ENCODE data around the gene FIG4. TPM values are rescaled to one million over a fixed set of nuclear protein-coding genes. Genes with fewer than 3 reads are reported as not detected.
"Not testable (repeated sequence)": the region's sequence is repeated elsewhere in the genome, so short reads cannot be mapped to it uniquely, and the experiment has no call there.

FIG4 gene
- total and polyA plus RNA-seq, 2 experiments from 2014 or later: 8.8 to 11.5 TPM

DNA sequence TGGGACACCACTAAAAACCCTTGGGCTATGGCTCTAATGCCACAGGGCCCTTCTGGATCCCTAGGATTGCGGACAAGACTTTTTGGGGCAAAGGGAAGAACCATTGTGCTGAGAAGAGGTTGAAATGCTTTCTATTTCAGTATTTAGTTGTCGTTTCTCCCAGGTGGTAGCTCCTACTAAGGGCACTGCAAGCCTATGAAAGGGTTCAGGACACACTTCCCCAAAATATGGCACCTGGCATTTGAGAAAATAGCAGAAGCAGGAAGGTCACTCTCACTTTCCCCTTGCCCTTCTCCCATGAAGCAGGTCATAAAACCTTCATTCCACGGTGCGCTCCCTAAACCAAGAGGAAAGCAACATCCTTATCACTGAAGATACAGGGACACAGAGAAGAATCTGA is 161.6 kb downstream of the FIG4 start:
- TF ChIP-seq EZH2 (IDR thresholded peaks at IDR 0.05; ENCODE audit: insufficient read depth, poor library complexity, severe bottlenecking) (no peak), EZH2phosphoT487 (IDR thresholded peaks at IDR 0.05; ENCODE audit: insufficient read depth, low read depth) (no peak)
- 76 to 85% methylated on average over 4 of the region's 4 CpGs for WGBS, 2 experiments (ENCODE audit: low coverage in 1 of 2, low lambda C conversion rate in 2 of 2, missing lambda C conversion rate in 2 of 2)

DNA sequence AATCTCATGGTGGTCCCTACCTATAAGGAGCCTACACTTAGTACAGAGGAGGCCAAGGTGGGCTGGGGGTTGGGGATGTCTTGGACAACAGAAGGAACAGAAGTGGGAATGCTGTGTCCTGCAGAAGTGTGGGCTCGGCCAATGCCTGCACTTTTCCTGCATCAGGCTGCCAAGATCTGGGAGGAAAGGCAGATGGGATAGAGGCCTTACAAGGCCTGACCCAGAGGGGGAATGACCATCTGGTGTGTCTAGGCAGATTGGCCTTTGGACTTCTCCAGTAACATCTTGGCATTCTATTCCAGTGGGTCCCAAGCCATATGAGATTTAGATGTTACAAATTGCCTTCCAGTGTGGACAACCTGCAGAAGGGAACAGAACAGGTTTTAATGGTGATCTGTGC is 162.3 kb downstream of the FIG4 start:
- 40 to 47% methylated on average over 1 of the region's 1 CpG for WGBS, 2 experiments (ENCODE audit: low coverage in 1 of 2, low lambda C conversion rate in 2 of 2, missing lambda C conversion rate in 2 of 2)
- no peak for TF ChIP-seq EZH2 (IDR thresholded peaks at IDR 0.05; ENCODE audit: insufficient read depth, poor library complexity, severe bottlenecking)
- no peak for TF ChIP-seq EZH2phosphoT487 (IDR thresholded peaks at IDR 0.05; ENCODE audit: insufficient read depth, low read depth)
- no peaks in the 10 kb centered on the region for H3K36me3 ChIP-seq (ENCODE audit: low read depth)
- in situ Hi-C loops (cut with MboI): no loop called here
- no peaks in the 10 kb centered on the region for H4K20me1 ChIP-seq (ENCODE audit: insufficient read depth)
- H3K9me2 ChIP-seq (ENCODE audit: insufficient read depth): no peaks in the 10 kb centered on the region
- no peak overlapping the region for H3K27ac ChIP-seq
- no peak for DNase-seq
- no peak overlapping the region for H3K9ac ChIP-seq
- no peaks in the 10 kb centered on the region for H3K4me1 ChIP-seq (ENCODE audit: insufficient read depth)
- H3K79me2 ChIP-seq (ENCODE audit: insufficient read depth): no peaks in the 10 kb centered on the region
- H3K4me2 ChIP-seq (ENCODE audit: unreplicated experiment): no peak overlapping the region
- no peaks in the 10 kb centered on the region for H3K9me3 ChIP-seq (ENCODE audit: low read depth)
- no peaks in the 10 kb centered on the region for H3K27me3 ChIP-seq (replicated peaks; ENCODE audit: insufficient read depth)
- no peak overlapping the region for H3K4me3 ChIP-seq
- no peak overlapping the region for H2AFZ ChIP-seq
- no peaks in the 10 kb centered on the region for H3F3A ChIP-seq (ENCODE audit: insufficient read depth)

More for the DNA sequence above, 161.6 kb downstream of the FIG4 start:
- no peaks in the 10 kb centered on the region for H3F3A ChIP-seq (ENCODE audit: insufficient read depth)
- H3K27ac ChIP-seq: no peak overlapping the region
- H3K4me3 ChIP-seq: no peak overlapping the region
- H3K36me3 ChIP-seq (ENCODE audit: low read depth): no peaks in the 10 kb centered on the region
- DNase-seq: no peak
- in situ Hi-C loops (cut with MboI): no loop called here
- no peaks in the 10 kb centered on the region for H3K9me3 ChIP-seq (ENCODE audit: low read depth)
- no peak overlapping the region for H3K4me2 ChIP-seq (ENCODE audit: unreplicated experiment)
- no peaks in the 10 kb centered on the region for H4K20me1 ChIP-seq (ENCODE audit: insufficient read depth)
- H3K9ac ChIP-seq: no peak overlapping the region
- H3K9me2 ChIP-seq (ENCODE audit: insufficient read depth): no peaks in the 10 kb centered on the region
- no peaks in the 10 kb centered on the region for H3K79me2 ChIP-seq (ENCODE audit: insufficient read depth)
- no peaks in the 10 kb centered on the region for H3K4me1 ChIP-seq (ENCODE audit: insufficient read depth)
- no peaks in the 10 kb centered on the region for H3K27me3 ChIP-seq (replicated peaks; ENCODE audit: insufficient read depth)
- no peak overlapping the region for H2AFZ ChIP-seq

DNA sequence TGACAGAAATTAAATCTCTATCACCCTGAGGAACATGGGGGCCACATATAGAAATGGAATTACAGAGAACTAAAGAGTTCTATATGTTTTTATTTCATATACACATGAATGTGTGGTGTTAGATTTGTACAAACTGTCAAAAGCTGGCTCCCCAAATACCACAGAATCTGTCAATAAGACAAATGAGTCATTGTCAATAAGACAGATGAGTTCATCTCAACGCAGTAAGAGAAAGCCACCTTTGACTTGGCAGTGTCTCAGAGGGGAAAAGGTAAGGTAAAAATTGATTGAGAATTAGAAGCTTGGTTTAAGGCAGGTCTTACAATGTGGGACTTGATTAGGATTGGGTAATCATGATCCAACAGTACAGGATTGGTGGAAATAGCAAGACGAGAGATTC is 162.9 kb downstream of the FIG4 start:
- Histone ChIP-seq H3K4me1 (ENCODE audit: insufficient read depth) (no peaks in the 10 kb centered on the region), H3K27ac (no peak overlapping the region), H3K4me3 (no peak overlapping the region), H3K9ac (no peak overlapping the region), H2AFZ (no peak overlapping the region), H3K36me3 (ENCODE audit: low read depth) (no peaks in the 10 kb centered on the region), H3K79me2 (ENCODE audit: insufficient read depth) (no peaks in the 10 kb centered on the region), H3F3A (ENCODE audit: insufficient read depth) (no peaks in the 10 kb centered on the region), H3K9me2 (ENCODE audit: insufficient read depth) (no peaks in the 10 kb centered on the region), H3K4me2 (ENCODE audit: unreplicated experiment) (no peak overlapping the region), H3K27me3 (replicated peaks; ENCODE audit: insufficient read depth) (no peaks in the 10 kb centered on the region), H3K9me3 (ENCODE audit: low read depth) (no peaks in the 10 kb centered on the region), H4K20me1 (ENCODE audit: insufficient read depth) (no peaks in the 10 kb centered on the region)
- no peak for TF ChIP-seq EZH2 (IDR thresholded peaks at IDR 0.05; ENCODE audit: insufficient read depth, poor library complexity, severe bottlenecking)
- TF ChIP-seq EZH2phosphoT487 (IDR thresholded peaks at IDR 0.05; ENCODE audit: insufficient read depth, low read depth): no peak
- no peak for DNase-seq
- WGBS, 2 experiments (ENCODE audit: low coverage in 1 of 2, low lambda C conversion rate in 2 of 2, missing lambda C conversion rate in 2 of 2): 87 to 96% methylated on average over 2 of the region's 2 CpGs
- in situ Hi-C loops (cut with MboI): no loop called here

DNA sequence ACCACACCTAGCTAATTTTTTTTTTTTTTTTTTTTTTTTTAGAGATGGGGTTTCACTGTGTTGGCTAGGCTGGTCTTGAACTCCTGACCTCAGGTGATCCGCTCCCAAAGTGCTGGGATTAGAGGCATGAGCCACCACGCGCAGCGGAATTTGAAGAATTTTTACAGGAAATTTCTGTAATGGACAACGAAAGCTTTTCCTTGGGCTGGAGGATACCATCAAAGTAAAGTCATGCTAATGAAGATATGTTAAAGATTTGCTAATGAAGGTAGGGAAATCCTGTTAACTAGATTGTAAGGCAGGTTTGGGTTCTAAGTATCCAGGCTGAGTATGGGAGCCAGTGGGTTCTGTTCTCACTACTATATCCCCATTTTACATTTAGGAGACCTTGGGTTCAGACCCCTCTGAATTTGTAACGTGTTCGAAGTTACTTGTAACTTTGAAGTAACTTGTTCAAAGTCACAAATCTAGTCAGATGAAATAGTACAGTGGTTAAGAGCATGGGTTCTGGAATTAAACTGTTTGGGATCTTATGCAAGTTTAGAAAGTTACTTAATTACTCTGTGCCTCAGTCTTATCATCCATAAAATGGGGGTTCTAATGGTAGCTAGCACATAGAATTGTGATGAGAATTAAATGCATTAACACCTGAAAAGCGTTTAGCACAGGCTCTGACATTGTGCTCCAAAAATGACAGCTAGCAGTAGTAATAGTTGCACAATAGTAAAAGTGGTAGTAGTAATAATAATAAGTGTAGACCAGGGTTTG is 163.6 kb downstream of the FIG4 start:
- Histone ChIP-seq H3K27ac (no peak overlapping the region), H3K9me2 (ENCODE audit: insufficient read depth) (no peaks in the 10 kb centered on the region), H3K4me3 (no peak overlapping the region), H3K4me1 (ENCODE audit: insufficient read depth) (no peaks in the 10 kb centered on the region), H3K9me3 (ENCODE audit: low read depth) (no peaks in the 10 kb centered on the region), H3K79me2 (ENCODE audit: insufficient read depth) (no peaks in the 10 kb centered on the region), H3K4me2 (ENCODE audit: unreplicated experiment) (no peak overlapping the region), H3K36me3 (ENCODE audit: low read depth) (no peaks in the 10 kb centered on the region), H4K20me1 (ENCODE audit: insufficient read depth) (no peaks in the 10 kb centered on the region), H2AFZ (no peak overlapping the region), H3F3A (ENCODE audit: insufficient read depth) (no peaks in the 10 kb centered on the region), H3K27me3 (replicated peaks; ENCODE audit: insufficient read depth) (no peaks in the 10 kb centered on the region), H3K9ac (no peak overlapping the region)
- in situ Hi-C loops (cut with MboI): no loop called here
- 83 to 86% methylated on average over 8 of the region's 8 CpGs for WGBS, 2 experiments (ENCODE audit: low coverage in 1 of 2, low lambda C conversion rate in 2 of 2, missing lambda C conversion rate in 2 of 2)
- DNase-seq: no peak
- TF ChIP-seq EZH2 (IDR thresholded peaks at IDR 0.05; ENCODE audit: insufficient read depth, poor library complexity, severe bottlenecking) (no peak), EZH2phosphoT487 (IDR thresholded peaks at IDR 0.05; ENCODE audit: insufficient read depth, low read depth) (no peak)

DNA sequence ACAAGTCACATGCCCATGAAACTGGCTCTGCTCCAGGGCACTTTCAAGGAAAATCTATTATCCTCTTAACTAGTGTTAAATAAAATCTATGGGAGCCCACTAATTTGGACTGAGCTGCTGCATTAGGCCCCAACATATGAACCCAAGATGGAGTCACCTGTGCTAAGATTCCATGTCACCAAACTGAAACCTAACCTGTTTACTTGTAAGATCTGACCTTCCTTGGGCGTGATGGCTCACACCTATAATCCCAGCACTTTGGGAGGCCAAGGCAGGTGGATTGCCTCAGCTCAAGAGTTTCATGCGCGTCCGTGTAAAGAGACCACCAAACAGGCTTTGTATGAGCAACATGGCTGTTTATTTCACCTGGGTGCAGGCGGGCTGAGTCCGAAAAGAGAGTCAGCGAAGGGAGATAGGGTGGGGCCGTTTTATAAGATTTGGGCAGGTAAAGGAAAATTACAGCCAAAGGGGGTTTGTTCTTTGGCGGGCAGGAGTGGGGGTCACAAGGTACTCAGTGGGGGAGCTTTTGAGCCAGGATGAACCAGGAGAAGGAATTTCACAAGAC is 164.5 kb downstream of the FIG4 start:
- DNase-seq; H3K9me2 ChIP-seq (ENCODE audit: insufficient read depth); H2AFZ ChIP-seq; H3K4me3 ChIP-seq; H3K9me3 ChIP-seq (ENCODE audit: low read depth); H3F3A ChIP-seq (ENCODE audit: insufficient read depth); H4K20me1 ChIP-seq (ENCODE audit: insufficient read depth); H3K9ac ChIP-seq; H3K4me1 ChIP-seq (ENCODE audit: insufficient read depth); H3K27me3 ChIP-seq (replicated peaks; ENCODE audit: insufficient read depth); H3K36me3 ChIP-seq (ENCODE audit: low read depth); H3K27ac ChIP-seq; in situ Hi-C loops (cut with MboI); H3K4me2 ChIP-seq (ENCODE audit: unreplicated experiment); H3K79me2 ChIP-seq (ENCODE audit: insufficient read depth): not testable (repeated sequence)
- WGBS, 2 experiments (ENCODE audit: low coverage in 1 of 2, low lambda C conversion rate in 2 of 2, missing lambda C conversion rate in 2 of 2): 74 to 78% methylated on average over 9 of the region's 9 CpGs
